OCI-LY3 (cell line): ENCODE data around the gene KLK14.
A peak's percentile ranks its signal among the peaks of the same experiment; 100 is the strongest.

Experiments
- H2AFZ ChIP-seq: fragments of 200-600, 300-600 bp; shearing (Covaris generic); 2 replicates; pipeline ENCODE4 v1.6.0; 2014; ENCODE audit warnings: antibody characterized with exemption, low read depth, low read length
- H3K27ac ChIP-seq: fragments of 200-600, 300-600 bp; sonication (generic); 2 replicates; pipeline ENCODE4 v1.5.1; 2014; ENCODE audit warnings: mild to moderate bottlenecking, low read length, moderate library complexity, mixed read lengths
- H3K27me3 ChIP-seq: fragments of 200-600, 300-600 bp; sonication (generic); 2 replicates; pipeline ENCODE4 v1.6.1; 2014; ENCODE audit warnings: low read depth, low read length, mixed read lengths
- H3K36me3 ChIP-seq: fragments of 200-600, 300-600 bp; sonication (generic); replicated peaks from 2 replicates; pipeline ENCODE3; 2014; ENCODE audit warnings: low read depth, low read length, mixed read lengths
- H3K4me1 ChIP-seq: fragments of 300-600, 200-600 bp; sonication (generic); 2 replicates; pipeline ENCODE4 v1.6.1; 2014; ENCODE audit warnings: low read length, mixed read lengths
- H3K4me2 ChIP-seq: fragments of 200-600, 300-600 bp; sonication (generic); 2 replicates; pipeline ENCODE4 v1.6.1; 2014; ENCODE audit warnings: low read length, mixed read lengths
- H3K4me3 ChIP-seq: fragments of 300-600, 200-600 bp; sonication (generic); 2 replicates; pipeline ENCODE4 v1.5.1; 2014; ENCODE audit warnings: antibody characterized with exemption, mild to moderate bottlenecking, low read length, moderate library complexity
- H3K79me2 ChIP-seq: fragments of 300-600, 200-600 bp; shearing (Covaris generic); 2 replicates; pipeline ENCODE4 v1.6.1; 2014; ENCODE audit warnings: mild to moderate bottlenecking, low read length, mixed read lengths
- H3K9ac ChIP-seq: fragments of 300-600, 200-600 bp; shearing (Covaris generic); 2 replicates; pipeline ENCODE4 v1.6.0; 2014; ENCODE audit warnings: mild to moderate bottlenecking, low read length, moderate library complexity
- H3K9me3 ChIP-seq: fragments of 200-600, 300-600 bp; shearing (Covaris generic); 2 replicates; pipeline ENCODE4 v1.6.1; 2014; ENCODE audit warnings: low read length, mixed read lengths; ENCODE audit not compliant: insufficient read depth
- H4K20me1 ChIP-seq: fragments of 200-600, 300-600 bp; sonication (generic); 2 replicates; pipeline ENCODE4 v1.6.1; 2016; ENCODE audit warnings: low read length, mixed read lengths; ENCODE audit not compliant: insufficient read depth
- CTCF ChIP-seq: fragments of 200-600, 300-600 bp; sonication (generic); IDR thresholded peaks from 2 replicates; pipeline ENCODE4 v1.5.1; 2014; ENCODE audit warnings: antibody characterized with exemption, low read length, low read depth
- EZH2phosphoT487 ChIP-seq: fragments of 200-600 bp; shearing (Covaris generic); IDR thresholded peaks from 2 replicates; pipeline ENCODE4 v1.6.1; 2018; ENCODE audit warnings: antibody characterized with exemption, mixed run types, low read depth

Gene KLK14

GRCh38 chr19:51099047-51099382 lies 16.3 kb upstream of the KLK14 start:
- H3K79me2 ChIP-seq, result 0 out of 2 replicates have a peak, but pooled peaks cover 7% of the 10 kb centered on the region
- peaks cover 24% of the 10 kb centered on the region for H3K36me3 ChIP-seq
- no peaks in the 10 kb centered on the region for H3K9me3 ChIP-seq
- no peak overlapping the region for H3K27ac ChIP-seq
- no peak overlapping the region for H3K4me2 ChIP-seq
- no peak overlapping the region for H3K4me3 ChIP-seq
- H2AFZ ChIP-seq, result no peak overlapping the region
- H4K20me1 ChIP-seq, result peaks cover 17% of the 10 kb centered on the region
- H3K27me3 ChIP-seq, result no peaks in the 10 kb centered on the region
- H3K4me1 ChIP-seq, result no peaks in the 10 kb centered on the region
- H3K9ac ChIP-seq, result no peak overlapping the region
- no peak for TF ChIP-seq EZH2phosphoT487

GRCh38 chr19:51098365-51099046 lies 15.8 kb upstream of the KLK14 start:
- no peak overlapping the region for H3K27ac ChIP-seq
- H3K4me1 ChIP-seq, result no peaks in the 10 kb centered on the region
- 0 out of 2 replicates have a peak, but pooled peaks cover 7% of the 10 kb centered on the region for H3K79me2 ChIP-seq
- no peak overlapping the region for H2AFZ ChIP-seq
- no peak for TF ChIP-seq CTCF
- no peak for TF ChIP-seq EZH2phosphoT487
- no peak overlapping the region for H3K4me2 ChIP-seq
- no peaks in the 10 kb centered on the region for H3K9me3 ChIP-seq
- peaks cover 17% of the 10 kb centered on the region for H4K20me1 ChIP-seq
- no peak overlapping the region for H3K4me3 ChIP-seq
- no peak overlapping the region for H3K9ac ChIP-seq
- H3K27me3 ChIP-seq, result no peaks in the 10 kb centered on the region
- H3K36me3 ChIP-seq, result peaks cover 20% of the 10 kb centered on the region

- Histone ChIP-seq H3K36me3 (peaks cover 18% of the 10 kb centered on the region), H3K9ac (no peak overlapping the region), H3K79me2 (0 out of 2 replicates have a peak, but pooled peaks cover 7% of the 10 kb centered on the region), H3K27me3 (no peaks in the 10 kb centered on the region), H2AFZ (no peak overlapping the region), H3K4me3 (no peak overlapping the region), H3K27ac (no peak overlapping the region), H3K9me3 (no peaks in the 10 kb centered on the region), H3K4me2 (no peak overlapping the region), H3K4me1 (no peaks in the 10 kb centered on the region), H4K20me1 (peaks cover 17% of the 10 kb centered on the region)
- no peak for TF ChIP-seq CTCF
Measured at GRCh38 chr19:51097796-51098195, 15.1 kb upstream of the KLK14 start.

GRCh38 chr19:51097166-51097738 lies 14.6 kb upstream of the KLK14 start:
- 0 out of 2 replicates have a peak, but pooled peaks cover 2% of the 10 kb centered on the region for H3K79me2 ChIP-seq
- no peaks in the 10 kb centered on the region for H3K9me3 ChIP-seq
- no peak overlapping the region for H3K9ac ChIP-seq
- H3K4me2 ChIP-seq, result no peak overlapping the region
- no peak overlapping the region for H3K27ac ChIP-seq
- TF ChIP-seq EZH2phosphoT487 (no peak), CTCF (peak; percentile 68)
- H4K20me1 ChIP-seq, result peaks cover 17% of the 10 kb centered on the region
- H3K4me3 ChIP-seq, result no peak overlapping the region
- H2AFZ ChIP-seq, result no peak overlapping the region
- H3K4me1 ChIP-seq, result no peaks in the 10 kb centered on the region
- H3K36me3 ChIP-seq, result peaks cover 12% of the 10 kb centered on the region
- H3K27me3 ChIP-seq, result no peaks in the 10 kb centered on the region
